CD4-positive, alpha-beta T cell (primary cell): ENCODE results near the gene MRPS18A. TPM values are rescaled to one million over a fixed set of nuclear protein-coding genes. Genes with fewer than 3 reads are reported as not detected.
A peak's percentile ranks its signal among the peaks of the same experiment; 100 is the strongest.

Experiments
- ATAC-seq: fragments of 200-7000 bp; cut with Tn5 transposase; one replicate; pipeline ENCODE4 v1.10.0; 2022; ENCODE audit warnings: mild to moderate bottlenecking; ENCODE audit not compliant: poor library complexity
- CTCF ChIA-PET: fragments of 350-600 bp; sonication (Branson Sonifier 250); formaldehyde crosslinking; loops from one replicate; lab custom pipeline; 2021; ENCODE audit warnings: antibody characterized with exemption, inconsistent platforms; lab: Charles Lee
- POLR2A ChIA-PET: fragments of 350-600 bp; sonication (Branson Sonifier 250); formaldehyde crosslinking; loops from one replicate; lab custom pipeline; 2021; ENCODE audit warnings: antibody characterized with exemption, inconsistent platforms; lab: Charles Lee
- DNase-seq, 14 experiments: peaks; one replicate each; pipeline ENCODE4 v3.0.0-alpha.2; 2013 to 2020; ENCODE audit warnings: mixed read lengths in 2 of 14
- H3K27ac ChIP-seq, 2 donors: one replicate each; pipeline versions ENCODE4 v1.5.1 to v1.7.0; 2013; ENCODE audit warnings: low read length in 2 of 2, low read depth in 1 of 2, mild to moderate bottlenecking in 1 of 2
- H3K27me3 ChIP-seq, 2 experiments: 1 replicate in 1 of 2; 2 replicates in 1 of 2; pipeline versions ENCODE4 v1.6.1 to v1.7.0; 2013; ENCODE audit warnings: low read length in 2 of 2, control low read depth in 1 of 2, mild to moderate bottlenecking in 1 of 2, moderate library complexity in 1 of 2; ENCODE audit not compliant: insufficient read depth in 2 of 2, control insufficient read depth in 1 of 2
- H3K36me3 ChIP-seq: one replicate; pipeline ENCODE4 v1.6.1; 2013; ENCODE audit warnings: low read length, control low read depth; ENCODE audit not compliant: insufficient read depth
- H3K4me1 ChIP-seq: one replicate; pipeline ENCODE4 v1.6.1; 2013; ENCODE audit warnings: low read length, control low read depth; ENCODE audit not compliant: insufficient read depth
- H3K4me3 ChIP-seq: one replicate; pipeline ENCODE4 v1.5.1; 2013; ENCODE audit warnings: mild to moderate bottlenecking, low read length, moderate library complexity
- H3K9me3 ChIP-seq, 2 experiments: 1 replicate in 1 of 2; 2 replicates in 1 of 2; pipeline versions ENCODE4 v1.6.1 to v1.7.0; 2013; ENCODE audit warnings: low read length in 2 of 2, mild to moderate bottlenecking in 2 of 2, control low read depth in 1 of 2, moderate library complexity in 1 of 2; ENCODE audit not compliant: control insufficient read depth in 1 of 2, insufficient read depth in 1 of 2
- H3K27ac Mint-ChIP-seq: one replicate; pipeline ENCODE4 v1.8.0; 2020; ENCODE audit warnings: mixed read lengths
- H3K27me3 Mint-ChIP-seq: one replicate; pipeline ENCODE4 v1.8.0; 2021; ENCODE audit warnings: mixed read lengths
- H3K36me3 Mint-ChIP-seq: one replicate; pipeline ENCODE4 v1.8.0; 2021; ENCODE audit warnings: low read depth, mixed read lengths
- H3K4me1 Mint-ChIP-seq: one replicate; pipeline ENCODE4 v1.8.0; 2021; ENCODE audit warnings: low read depth, mixed read lengths
- H3K4me3 Mint-ChIP-seq: one replicate; pipeline ENCODE4 v1.8.0; 2020; ENCODE audit warnings: mild to moderate bottlenecking, mixed read lengths
- H3K9me3 Mint-ChIP-seq: one replicate; pipeline ENCODE4 v1.8.0; 2020; ENCODE audit warnings: mixed read lengths
- CTCF ChIP-seq: fragments of 200-600 bp; IDR thresholded peaks from one replicate; pipeline ENCODE4 v1.8.0; 2022; ENCODE audit warnings: antibody characterized with exemption, mild to moderate bottlenecking
- intact Hi-C, 2 experiments: fragments of 100-400 bp; cut with DNase I in 1 of 2; cut with micrococcal nuclease in 1 of 2; formaldehyde crosslinking; loops; one replicate each; pipeline versions ENCODE4 v1.15.1 to v1.9.0; 2023 to 2025; cut with DNase I, micrococcal nuclease
- total RNA-seq, 174 experiments: library from RNA in 2 of 174; stranded (reverse) in 2 of 174; gene quantifications; one replicate each; pipeline ENCODE4 v1.2.3 and lab custom pipeline; 2021 to 2026

Gene MRPS18A
- total RNA-seq, 2 experiments from 2014 or later, result 26.1 to 27.7 TPM

- no peaks in the 10 kb centered on the region for H3K27me3 Mint-ChIP-seq
- H3K27me3 ChIP-seq, result no peaks in the 10 kb centered on the region
- ATAC-seq (no peak), DNase-seq (no peak)
- no peak overlapping the region for H3K4me3 Mint-ChIP-seq
- POLR2A ChIA-PET, result interaction anchor here (1.2 kb wide), 1 partner anchor 41 kb away, joined by 3 read pairs; the partner anchor contains the start of gene GTPBP2
- peaks cover 20% of the 10 kb centered on the region for H3K4me1 Mint-ChIP-seq
- H3K9me3 ChIP-seq, result no peaks in the 10 kb centered on the region
- peak overlapping the region; percentile 44 for H3K27ac Mint-ChIP-seq
- peaks cover 46% of the 10 kb centered on the region for H3K36me3 ChIP-seq
- CTCF ChIA-PET, result no interaction called here
- H3K9me3 Mint-ChIP-seq, result no peaks in the 10 kb centered on the region
- no peak for TF ChIP-seq CTCF
- H3K27ac ChIP-seq, result no peak overlapping the region
- no peak overlapping the region for H3K4me3 ChIP-seq
- peaks cover 17% of the 10 kb centered on the region for H3K4me1 ChIP-seq
- intact Hi-C loops, result loop anchor here (5.0 to 10.0 kb wide), 2 partner anchors 63 to 95 kb away; no protein-coding TSS in a partner anchor
- peaks cover 51% of the 10 kb centered on the region for H3K36me3 Mint-ChIP-seq
These were observed 17.5 kb downstream of the MRPS18A start for GRCh38 chr6:43669922-43670622.

GRCh38 chr6:43669050-43669921 is 18.3 kb downstream of the MRPS18A start:
- POLR2A ChIA-PET, result interaction anchor here (1.2 kb wide), 1 partner anchor 40 kb away, joined by 3 read pairs; the partner anchor contains the start of gene GTPBP2
- intact Hi-C loops, result loop anchor here (5.0 to 10.0 kb wide), 2 partner anchors 62 to 96 kb away; no protein-coding TSS in a partner anchor
- Mint-ChIP-seq H3K4me1 (peaks cover 20% of the 10 kb centered on the region), H3K27ac (peak overlapping the region; percentile 44), H3K9me3 (no peaks in the 10 kb centered on the region), H3K36me3 (peaks cover 43% of the 10 kb centered on the region), H3K27me3 (no peaks in the 10 kb centered on the region), H3K4me3 (no peak overlapping the region)
- Histone ChIP-seq H3K4me3 (no peak overlapping the region), H3K36me3 (peaks cover 38% of the 10 kb centered on the region), H3K4me1 (peaks cover 17% of the 10 kb centered on the region), H3K27me3 (no peaks in the 10 kb centered on the region), H3K27ac (no peak overlapping the region), H3K9me3 (no peaks in the 10 kb centered on the region)
- no peak for TF ChIP-seq CTCF
- CTCF ChIA-PET, result no interaction called here
- peak in 1 of 14 experiments; percentile 19 for DNase-seq
- ATAC-seq, result no peak
